H1 (cell line): ENCODE data around the gene TEX51. TPM values are rescaled to one million over a fixed set of nuclear protein-coding genes. Genes with fewer than 3 reads are reported as not detected.

Experiments
- polyA plus RNA-seq, 7 experiments: library from polyadenylated mRNA; depleted of rRNA in 3 of 7; stranded (reverse) in 5 of 7; unstranded in 2 of 7; fragments of >200 nt in 5 of 7; fragments of 200-250 nt in 2 of 7; gene quantifications; 1 replicate in 5 of 7; 2 replicates in 1 of 7; 4 replicates in 1 of 7; pipeline versions ENCODE4 v1.2.1 to v1.2.3, GENCODE V29; 2011 to 2013; ENCODE audit warnings: missing spikeins in 2 of 7, mixed read lengths in 2 of 7
- total RNA-seq: library from RNA; stranded (reverse); fragmentation: NEBNext Ultra II Directional; extraction: Animal tissue kit (Norgen Biotek cat#: 25700); gene quantifications from 2 replicates; pipeline ENCODE4 v1.2.1, GENCODE V29; 2021
- TF ChIP-seq, protein P1 (sequence below): fragments of 300-600 bp; sonication (generic); IDR thresholded peaks from 2 replicates; pipeline ENCODE4 v1.7.1; 2012; ENCODE audit warnings: low read length, moderate library complexity, mild to moderate bottlenecking, inconsistent platforms; ENCODE audit not compliant: insufficient replicate concordance

TEX51 gene
- total and polyA plus RNA-seq, 2 of the 8 experiments (the other 6 are each of a cell fraction or from before 2014, with no cell fraction given) = not detected

- TF ChIP-seq, protein P1, sequence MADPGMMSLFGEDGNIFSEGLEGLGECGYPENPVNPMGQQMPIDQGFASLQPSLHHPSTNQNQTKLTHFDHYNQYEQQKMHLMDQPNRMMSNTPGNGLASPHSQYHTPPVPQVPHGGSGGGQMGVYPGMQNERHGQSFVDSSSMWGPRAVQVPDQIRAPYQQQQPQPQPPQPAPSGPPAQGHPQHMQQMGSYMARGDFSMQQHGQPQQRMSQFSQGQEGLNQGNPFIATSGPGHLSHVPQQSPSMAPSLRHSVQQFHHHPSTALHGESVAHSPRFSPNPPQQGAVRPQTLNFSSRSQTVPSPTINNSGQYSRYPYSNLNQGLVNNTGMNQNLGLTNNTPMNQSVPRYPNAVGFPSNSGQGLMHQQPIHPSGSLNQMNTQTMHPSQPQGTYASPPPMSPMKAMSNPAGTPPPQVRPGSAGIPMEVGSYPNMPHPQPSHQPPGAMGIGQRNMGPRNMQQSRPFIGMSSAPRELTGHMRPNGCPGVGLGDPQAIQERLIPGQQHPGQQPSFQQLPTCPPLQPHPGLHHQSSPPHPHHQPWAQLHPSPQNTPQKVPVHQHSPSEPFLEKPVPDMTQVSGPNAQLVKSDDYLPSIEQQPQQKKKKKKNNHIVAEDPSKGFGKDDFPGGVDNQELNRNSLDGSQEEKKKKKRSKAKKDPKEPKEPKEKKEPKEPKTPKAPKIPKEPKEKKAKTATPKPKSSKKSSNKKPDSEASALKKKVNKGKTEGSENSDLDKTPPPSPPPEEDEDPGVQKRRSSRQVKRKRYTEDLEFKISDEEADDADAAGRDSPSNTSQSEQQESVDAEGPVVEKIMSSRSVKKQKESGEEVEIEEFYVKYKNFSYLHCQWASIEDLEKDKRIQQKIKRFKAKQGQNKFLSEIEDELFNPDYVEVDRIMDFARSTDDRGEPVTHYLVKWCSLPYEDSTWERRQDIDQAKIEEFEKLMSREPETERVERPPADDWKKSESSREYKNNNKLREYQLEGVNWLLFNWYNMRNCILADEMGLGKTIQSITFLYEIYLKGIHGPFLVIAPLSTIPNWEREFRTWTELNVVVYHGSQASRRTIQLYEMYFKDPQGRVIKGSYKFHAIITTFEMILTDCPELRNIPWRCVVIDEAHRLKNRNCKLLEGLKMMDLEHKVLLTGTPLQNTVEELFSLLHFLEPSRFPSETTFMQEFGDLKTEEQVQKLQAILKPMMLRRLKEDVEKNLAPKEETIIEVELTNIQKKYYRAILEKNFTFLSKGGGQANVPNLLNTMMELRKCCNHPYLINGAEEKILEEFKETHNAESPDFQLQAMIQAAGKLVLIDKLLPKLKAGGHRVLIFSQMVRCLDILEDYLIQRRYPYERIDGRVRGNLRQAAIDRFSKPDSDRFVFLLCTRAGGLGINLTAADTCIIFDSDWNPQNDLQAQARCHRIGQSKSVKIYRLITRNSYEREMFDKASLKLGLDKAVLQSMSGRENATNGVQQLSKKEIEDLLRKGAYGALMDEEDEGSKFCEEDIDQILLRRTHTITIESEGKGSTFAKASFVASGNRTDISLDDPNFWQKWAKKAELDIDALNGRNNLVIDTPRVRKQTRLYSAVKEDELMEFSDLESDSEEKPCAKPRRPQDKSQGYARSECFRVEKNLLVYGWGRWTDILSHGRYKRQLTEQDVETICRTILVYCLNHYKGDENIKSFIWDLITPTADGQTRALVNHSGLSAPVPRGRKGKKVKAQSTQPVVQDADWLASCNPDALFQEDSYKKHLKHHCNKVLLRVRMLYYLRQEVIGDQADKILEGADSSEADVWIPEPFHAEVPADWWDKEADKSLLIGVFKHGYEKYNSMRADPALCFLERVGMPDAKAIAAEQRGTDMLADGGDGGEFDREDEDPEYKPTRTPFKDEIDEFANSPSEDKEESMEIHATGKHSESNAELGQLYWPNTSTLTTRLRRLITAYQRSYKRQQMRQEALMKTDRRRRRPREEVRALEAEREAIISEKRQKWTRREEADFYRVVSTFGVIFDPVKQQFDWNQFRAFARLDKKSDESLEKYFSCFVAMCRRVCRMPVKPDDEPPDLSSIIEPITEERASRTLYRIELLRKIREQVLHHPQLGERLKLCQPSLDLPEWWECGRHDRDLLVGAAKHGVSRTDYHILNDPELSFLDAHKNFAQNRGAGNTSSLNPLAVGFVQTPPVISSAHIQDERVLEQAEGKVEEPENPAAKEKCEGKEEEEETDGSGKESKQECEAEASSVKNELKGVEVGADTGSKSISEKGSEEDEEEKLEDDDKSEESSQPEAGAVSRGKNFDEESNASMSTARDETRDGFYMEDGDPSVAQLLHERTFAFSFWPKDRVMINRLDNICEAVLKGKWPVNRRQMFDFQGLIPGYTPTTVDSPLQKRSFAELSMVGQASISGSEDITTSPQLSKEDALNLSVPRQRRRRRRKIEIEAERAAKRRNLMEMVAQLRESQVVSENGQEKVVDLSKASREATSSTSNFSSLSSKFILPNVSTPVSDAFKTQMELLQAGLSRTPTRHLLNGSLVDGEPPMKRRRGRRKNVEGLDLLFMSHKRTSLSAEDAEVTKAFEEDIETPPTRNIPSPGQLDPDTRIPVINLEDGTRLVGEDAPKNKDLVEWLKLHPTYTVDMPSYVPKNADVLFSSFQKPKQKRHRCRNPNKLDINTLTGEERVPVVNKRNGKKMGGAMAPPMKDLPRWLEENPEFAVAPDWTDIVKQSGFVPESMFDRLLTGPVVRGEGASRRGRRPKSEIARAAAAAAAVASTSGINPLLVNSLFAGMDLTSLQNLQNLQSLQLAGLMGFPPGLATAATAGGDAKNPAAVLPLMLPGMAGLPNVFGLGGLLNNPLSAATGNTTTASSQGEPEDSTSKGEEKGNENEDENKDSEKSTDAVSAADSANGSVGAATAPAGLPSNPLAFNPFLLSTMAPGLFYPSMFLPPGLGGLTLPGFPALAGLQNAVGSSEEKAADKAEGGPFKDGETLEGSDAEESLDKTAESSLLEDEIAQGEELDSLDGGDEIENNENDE = no peak
These were observed 42.3 kb upstream of the TEX51 start (continued) for GRCh38 chr2:126856403-126856802.
